Osteoblast (primary cell): Measurements from ENCODE around the gene SKP2. TPM values are rescaled to one million over a fixed set of nuclear protein-coding genes. Genes with fewer than 3 reads are reported as not detected.
"Not testable (repeated sequence)": the region's sequence is repeated elsewhere in the genome, so short reads cannot be mapped to it uniquely, and the experiment has no call there.

Experiments used
- DNase-seq: peaks from one replicate; pipeline ENCODE4 v3.0.0; 2011; ENCODE audit warnings: low spot score, mixed read lengths; ENCODE audit not compliant: insufficient read length; ENCODE audit errors: missing footprints
- H2AFZ ChIP-seq: 2 replicates; pipeline ENCODE4 v1.6.0; 2011; ENCODE audit warnings: mild to moderate bottlenecking, low read length
- H3K27ac ChIP-seq: 2 replicates; pipeline ENCODE4 v1.5.1; 2011; ENCODE audit warnings: mild to moderate bottlenecking, low read depth, low read length, moderate library complexity
- H3K27me3 ChIP-seq: 2 replicates; pipeline ENCODE4 v1.6.0; 2012; ENCODE audit warnings: mild to moderate bottlenecking, control low read depth, inconsistent platforms, low read length, moderate library complexity; ENCODE audit not compliant: insufficient read depth
- H3K36me3 ChIP-seq: 2 replicates; pipeline ENCODE4 v1.5.1; 2011; ENCODE audit warnings: mild to moderate bottlenecking, low read length, control low read depth, moderate library complexity; ENCODE audit not compliant: insufficient read depth
- H3K4me1 ChIP-seq: 2 replicates; pipeline ENCODE4 v1.5.1; 2011; ENCODE audit warnings: mild to moderate bottlenecking, low read length, control low read depth, moderate library complexity; ENCODE audit not compliant: insufficient read depth
- H3K4me2 ChIP-seq: 2 replicates; pipeline ENCODE4 v1.6.0; 2011; ENCODE audit warnings: mild to moderate bottlenecking, low read length; ENCODE audit not compliant: insufficient read depth
- H3K4me3 ChIP-seq: fragments of 200-600 bp; sonication (generic); 3 replicates; pipeline ENCODE4 v1.5.1; 2012; ENCODE audit warnings: mild to moderate bottlenecking, low read length, inconsistent platforms; ENCODE audit not compliant: insufficient read depth
- H3K79me2 ChIP-seq: 2 replicates; pipeline ENCODE4 v1.6.0; 2012; ENCODE audit warnings: mild to moderate bottlenecking, low read length, control low read depth, inconsistent platforms; ENCODE audit not compliant: insufficient read depth
- H3K9me3 ChIP-seq: 2 replicates; pipeline ENCODE4 v1.5.1; 2011; ENCODE audit warnings: low read depth, low read length, control low read depth
- H4K20me1 ChIP-seq: 2 replicates; pipeline ENCODE4 v1.6.0; 2012; ENCODE audit warnings: mild to moderate bottlenecking, low read length, control low read depth; ENCODE audit not compliant: insufficient read depth
- CTCF ChIP-seq: IDR thresholded peaks from 2 replicates; pipeline ENCODE4 v1.5.1; 2011; ENCODE audit warnings: mild to moderate bottlenecking, low read depth, low read length, moderate library complexity; ENCODE audit errors: extremely low read depth
- total RNA-seq: library from RNA; depleted of rRNA; stranded (reverse); fragments of >200 nt; gene quantifications from 2 replicates; pipeline ENCODE4 v1.2.3, GENCODE V29; 2012

SKP2 gene
- total RNA-seq, 1 donor = 20.6 TPM

GRCh38 chr5:36125868-36126267 is 26.0 kb upstream of the SKP2 start:
- no peak overlapping the region for H3K4me3 ChIP-seq
- H3K36me3 ChIP-seq = no peaks in the 10 kb centered on the region
- DNase-seq = no peak
- no peak overlapping the region for H2AFZ ChIP-seq
- H3K79me2 ChIP-seq = no peaks in the 10 kb centered on the region
- H3K27me3 ChIP-seq = no peaks in the 10 kb centered on the region
- TF ChIP-seq CTCF = no peak
- H4K20me1 ChIP-seq = no peaks in the 10 kb centered on the region
- H3K4me2 ChIP-seq = no peak overlapping the region
- no peak overlapping the region for H3K27ac ChIP-seq
- no peaks in the 10 kb centered on the region for H3K4me1 ChIP-seq
- H3K9me3 ChIP-seq = no peaks in the 10 kb centered on the region

- Histone ChIP-seq H3K27me3 (no peaks in the 10 kb centered on the region), H3K27ac (no peak overlapping the region), H3K4me3 (no peak overlapping the region), H2AFZ (no peak overlapping the region), H3K36me3 (no peaks in the 10 kb centered on the region), H4K20me1 (no peaks in the 10 kb centered on the region), H3K4me2 (no peak overlapping the region), H3K9me3 (no peaks in the 10 kb centered on the region), H3K79me2 (no peaks in the 10 kb centered on the region), H3K4me1 (no peaks in the 10 kb centered on the region)
- no peak for TF ChIP-seq CTCF
- DNase-seq = no peak
These were observed 23.1 kb upstream of the SKP2 start for GRCh38 chr5:36128795-36129194.

GRCh38 chr5:36129666-36130065 is 22.2 kb upstream of the SKP2 start:
- H3K4me3 ChIP-seq, H3K36me3 ChIP-seq, H3K4me1 ChIP-seq, H3K27ac ChIP-seq, H4K20me1 ChIP-seq, H3K27me3 ChIP-seq, H3K9me3 ChIP-seq, DNase-seq, H3K79me2 ChIP-seq, H2AFZ ChIP-seq, H3K4me2 ChIP-seq: not testable (repeated sequence)

GRCh38 chr5:36133009-36133408 is 18.9 kb upstream of the SKP2 start:
- not testable (repeated sequence) for H3K27me3 ChIP-seq, H3K4me2 ChIP-seq, H3K79me2 ChIP-seq, H3K4me3 ChIP-seq, H3K36me3 ChIP-seq, H3K4me1 ChIP-seq, H3K27ac ChIP-seq, H4K20me1 ChIP-seq, H2AFZ ChIP-seq, DNase-seq, H3K9me3 ChIP-seq

- no peaks in the 10 kb centered on the region for H3K79me2 ChIP-seq
- no peak overlapping the region for H3K4me3 ChIP-seq
- no peak overlapping the region for H3K27ac ChIP-seq
- no peaks in the 10 kb centered on the region for H3K27me3 ChIP-seq
- TF ChIP-seq CTCF = no peak
- no peaks in the 10 kb centered on the region for H3K4me1 ChIP-seq
- H2AFZ ChIP-seq = no peak overlapping the region
- H3K4me2 ChIP-seq = no peak overlapping the region
- H4K20me1 ChIP-seq = no peaks in the 10 kb centered on the region
- H3K36me3 ChIP-seq = peaks cover 12% of the 10 kb centered on the region
- DNase-seq = no peak
- no peaks in the 10 kb centered on the region for H3K9me3 ChIP-seq
These were observed 15.9 kb upstream of the SKP2 start for GRCh38 chr5:36135988-36136387.
